IMR-90 (cell line): ENCODE data around the gene CTCF. TPM values are rescaled to one million over a fixed set of nuclear protein-coding genes. Genes with fewer than 3 reads are reported as not detected.

ENCODE experiments used
- ATAC-seq: fragments of 200-7000 bp; cut with Tn5 transposase; 2 replicates; pipeline ENCODE4 v1.9.1; 2020; ENCODE audit warnings: low read depth, mild to moderate bottlenecking, moderate library complexity
- BruUV-seq: library from RNA; stranded (reverse); fragments of 400-500 nt; replicated peaks from 2 replicates; lab custom pipeline; 2021; lab: Mats Ljungman, UMichigan
- CTCF ChIA-PET: fragments of 300-600 bp; formaldehyde crosslinking; extraction: SDS; loops from one replicate; lab custom pipeline; 2021; ENCODE audit warnings: antibody characterized with exemption; lab: Yijun Ruan, JAX
- POLR2A ChIA-PET: fragments of 300-600 bp; sonication (Branson Sonifier 250); formaldehyde crosslinking; loops from one replicate; lab custom pipeline; 2022; ENCODE audit warnings: antibody characterized with exemption; ENCODE audit not compliant: unreplicated experiment; lab: Charles Lee
- DNase-seq: peaks from one replicate; pipeline ENCODE4 v3.0.0; 2013
- H2AFZ ChIP-seq: replicated peaks from 2 replicates; pipeline ENCODE3; 2013; ENCODE audit warnings: low read length, mild to moderate bottlenecking; ENCODE audit not compliant: poor library complexity
- H2AK5ac ChIP-seq: 2 replicates; pipeline ENCODE4 v1.6.1; 2013; ENCODE audit warnings: low read depth, low read length, inconsistent platforms
- H2AK9ac ChIP-seq: replicated peaks from 2 replicates; pipeline ENCODE3; 2013; ENCODE audit warnings: mild to moderate bottlenecking, low read depth, low read length, moderate library complexity; ENCODE audit not compliant: poor library complexity
- H2BK120ac ChIP-seq: 2 replicates; pipeline ENCODE4 v1.6.1; 2013; ENCODE audit warnings: low read depth, low read length, inconsistent platforms
- H2BK15ac ChIP-seq: 3 replicates; pipeline ENCODE4 v1.6.1; 2013; ENCODE audit warnings: low read depth, low read length, inconsistent platforms
- H2BK20ac ChIP-seq: 2 replicates; pipeline ENCODE4 v1.6.1; 2013; ENCODE audit warnings: low read depth, mild to moderate bottlenecking, inconsistent platforms, low read length, moderate library complexity
- H2BK5ac ChIP-seq: 2 replicates; pipeline ENCODE4 v1.6.1; 2013; ENCODE audit warnings: mild to moderate bottlenecking, low read depth, low read length, inconsistent platforms; ENCODE audit not compliant: poor library complexity, severe bottlenecking
- H3K14ac ChIP-seq: replicated peaks from 2 replicates; pipeline ENCODE4 v1.6.1; 2013; ENCODE audit warnings: low read depth, low read length, inconsistent platforms
- H3K18ac ChIP-seq: 2 replicates; pipeline ENCODE4 v1.6.1; 2013; ENCODE audit warnings: low read depth, low read length, control low read depth
- H3K23ac ChIP-seq: 2 replicates; pipeline ENCODE4 v1.6.1; 2013; ENCODE audit warnings: low read depth, low read length, inconsistent platforms
- H3K27ac ChIP-seq: 2 replicates; pipeline ENCODE4 v1.5.1; 2013; ENCODE audit warnings: mild to moderate bottlenecking, control low read depth, low read length; ENCODE audit not compliant: insufficient read depth
- H3K27me3 ChIP-seq: 2 replicates; pipeline ENCODE4 v1.6.1; 2013; ENCODE audit warnings: low read length; ENCODE audit not compliant: control insufficient read depth, insufficient read depth
- H3K36me3 ChIP-seq: 2 replicates; pipeline ENCODE4 v1.6.1; 2013; ENCODE audit warnings: low read length, mixed read lengths; ENCODE audit not compliant: control insufficient read depth, insufficient read depth
- H3K4ac ChIP-seq: 2 replicates; pipeline ENCODE4 v1.6.1; 2013; ENCODE audit warnings: low read depth, low read length, inconsistent platforms
- H3K4me1 ChIP-seq: 2 replicates; pipeline ENCODE4 v1.6.1; 2013; ENCODE audit warnings: low read length, mixed read lengths; ENCODE audit not compliant: control insufficient read depth, insufficient read depth
- H3K4me2 ChIP-seq: 2 replicates; pipeline ENCODE4 v1.6.1; 2013; ENCODE audit warnings: low read depth, mild to moderate bottlenecking, control low read depth, low read length, moderate library complexity
- H3K4me3 ChIP-seq: 2 replicates; pipeline ENCODE4 v1.5.1; 2013; ENCODE audit warnings: low read depth, mild to moderate bottlenecking, control low read depth, low read length, moderate library complexity; ENCODE audit not compliant: insufficient read depth
- H3K56ac ChIP-seq: 2 replicates; pipeline ENCODE4 v1.6.1; 2013; ENCODE audit warnings: low read length, inconsistent platforms; ENCODE audit not compliant: insufficient read depth; ENCODE audit errors: extremely low read depth
- H3K79me1 ChIP-seq, 2 experiments: 2 replicates each; pipeline ENCODE4 v1.6.1; 2013; ENCODE audit warnings: low read length in 2 of 2, inconsistent platforms in 1 of 2, low read depth in 1 of 2
- H3K9ac ChIP-seq: 2 replicates; pipeline ENCODE4 v1.6.1; 2013; ENCODE audit warnings: low read depth, low read length, control low read depth
- H3K9me1 ChIP-seq: 2 replicates; pipeline ENCODE4 v1.6.1; 2013; ENCODE audit warnings: low read length, inconsistent platforms; ENCODE audit not compliant: insufficient read depth
- H3K9me3 ChIP-seq: 2 replicates; pipeline ENCODE4 v1.6.1; 2013; ENCODE audit warnings: low read length; ENCODE audit not compliant: control insufficient read depth, insufficient read depth
- H4K20me1 ChIP-seq: 2 replicates; pipeline ENCODE4 v1.6.1; 2013; ENCODE audit warnings: low read length, inconsistent platforms; ENCODE audit not compliant: insufficient read depth
- H4K5ac ChIP-seq: 2 replicates; pipeline ENCODE4 v1.6.1; 2013; ENCODE audit warnings: mild to moderate bottlenecking, low read depth, low read length, control low read depth
- H4K8ac ChIP-seq, 2 experiments: 2 replicates each; pipeline ENCODE4 v1.6.1; 2013; ENCODE audit warnings: low read depth in 2 of 2, low read length in 2 of 2, control low read depth in 1 of 2, inconsistent platforms in 1 of 2
- H4K91ac ChIP-seq: 2 replicates; pipeline ENCODE4 v1.6.1; 2013; ENCODE audit warnings: low read depth, low read length, inconsistent platforms; ENCODE audit not compliant: insufficient read depth
- CEBPB ChIP-seq: IDR thresholded peaks from 2 replicates; pipeline ENCODE4 v1.6.1; 2012; ENCODE audit warnings: low read depth, low read length, improper control_type of control experiment
- CHD1 ChIP-seq: IDR thresholded peaks from 2 replicates; pipeline ENCODE4 v1.6.1; 2012; ENCODE audit warnings: low read depth, low read length, improper control_type of control experiment
- ELK1 ChIP-seq: fragments of 150-350 bp; IDR thresholded peaks from 2 replicates; pipeline ENCODE4 v1.6.1; 2016; ENCODE audit warnings: low read depth, mild to moderate bottlenecking, low read length, moderate library complexity, borderline replicate concordance
- FOS ChIP-seq: fragments of 150-350 bp; IDR thresholded peaks from 2 replicates; pipeline ENCODE4 v1.6.1; 2016; ENCODE audit warnings: low read depth, low read length
- MAFK ChIP-seq: IDR thresholded peaks from 2 replicates; pipeline ENCODE4 v1.6.1; 2012; ENCODE audit warnings: low read depth, low read length, improper control_type of control experiment
- MAZ ChIP-seq: IDR thresholded peaks from 2 replicates; pipeline ENCODE4 v1.6.1; 2012; ENCODE audit warnings: low read depth, mild to moderate bottlenecking, low read length, improper control_type of control experiment, moderate library complexity, borderline replicate concordance
- MXI1 ChIP-seq: IDR thresholded peaks from 2 replicates; pipeline ENCODE4 v1.6.1; 2012; ENCODE audit warnings: low read depth, mild to moderate bottlenecking, low read length, moderate library complexity, borderline replicate concordance
- NFE2L2 ChIP-seq: fragments of 150-350 bp; IDR thresholded peaks from 2 replicates; pipeline ENCODE4 v1.6.1; 2016; ENCODE audit warnings: low read depth, mild to moderate bottlenecking, low read length
- POLR2A ChIP-seq: IDR thresholded peaks from 2 replicates; pipeline ENCODE4 v1.6.1; 2012; ENCODE audit warnings: mild to moderate bottlenecking, low read depth, low read length
- RAD21 ChIP-seq: IDR thresholded peaks from 2 replicates; pipeline ENCODE4 v1.6.1; 2012; ENCODE audit warnings: low read length, improper control_type of control experiment
- RCOR1 ChIP-seq: IDR thresholded peaks from 2 replicates; pipeline ENCODE4 v1.6.1; 2012; ENCODE audit warnings: mild to moderate bottlenecking, low read length, improper control_type of control experiment; ENCODE audit not compliant: insufficient replicate concordance
- SMC3 ChIP-seq: fragments of 150-350 bp; IDR thresholded peaks from 2 replicates; pipeline ENCODE4 v1.6.1; 2016; ENCODE audit warnings: low read depth, mild to moderate bottlenecking, antibody characterized with exemption, low read length, moderate library complexity
- USF2 ChIP-seq: fragments of 150-350 bp; IDR thresholded peaks from 2 replicates; pipeline ENCODE4 v1.6.1; 2017; ENCODE audit warnings: mild to moderate bottlenecking, antibody characterized with exemption, low read length, low read depth
- WGBS, 2 experiments: methylation state at CpG; one replicate each; pipeline versions ENCODE4 v1.1.5 to v1.1.7; 2013; ENCODE audit warnings: missing lambda C conversion rate in 2 of 2; ENCODE audit not compliant: insufficient read length in 1 of 2; ENCODE audit errors: extremely low coverage in 2 of 2; 5-methylcytosine and 5-hydroxymethylcytosine counted together
- dilution Hi-C: fragments of 300-500 bp; cut with HindIII; formaldehyde crosslinking; loops from one replicate; pipeline ENCODE4 v1.14.3; 2018; ENCODE audit warnings: low sequenced_read_pairs; ENCODE audit not compliant: unreplicated experiment
- in situ Hi-C: fragments of 300-500 bp; cut with MboI; formaldehyde crosslinking; loops from 3 replicates; pipeline ENCODE4 v1.14.3; 2019; ENCODE audit warnings: low sequenced_read_pairs, inconsistent platforms, mixed read lengths
- intact Hi-C: fragments of 100-400 bp; cut with micrococcal nuclease; formaldehyde crosslinking; loops from 2 replicates; pipeline ENCODE4 v1.10.0; 2022
- polyA plus RNA-seq, 3 experiments: library from polyadenylated mRNA; depleted of rRNA; stranded (reverse); fragments of >200 nt; gene quantifications; 2 replicates each; pipeline ENCODE4 v1.2.3, GENCODE V29; 2012; ENCODE audit warnings: low replicate concordance in 1 of 3
- total RNA-seq: library from RNA; depleted of rRNA; stranded (reverse); fragments of >200 nt; gene quantifications from 2 replicates; pipeline ENCODE4 v1.2.3, GENCODE V29; 2012

Gene CTCF
- total and polyA plus RNA-seq, 2 of the 4 experiments (the other 2 are of a cell fraction) = 16.1 to 22.8 TPM

- H3K18ac ChIP-seq = no peak overlapping the region
- H3K9ac ChIP-seq = no peak overlapping the region
- peaks cover 9% of the 10 kb centered on the region; the same call in 1 of the 2 replicates for H3K4me1 ChIP-seq
- H2AK5ac ChIP-seq = no peak overlapping the region
- in situ Hi-C loops (no loop called here), dilution Hi-C loops (no loop called here), intact Hi-C loops (no loop called here)
- no peak overlapping the region for H2BK5ac ChIP-seq
- no peak overlapping the region for H4K91ac ChIP-seq
- no peak for DNase-seq
- H3K4me3 ChIP-seq = no peak overlapping the region
- TF ChIP-seq USF2 (no peak), CHD1 (no peak), MXI1 (no peak), SMC3 (no peak), POLR2A (no peak), FOS (no peak), ELK1 (no peak), MAZ (no peak), MAFK (no peak), RAD21 (no peak), CEBPB (no peak), RCOR1 (no peak), NFE2L2 (no peak)
- H3K36me3 ChIP-seq = 0 out of 2 replicates have a peak, but pooled peaks cover 1% of the 10 kb centered on the region
- no peak overlapping the region for H3K27ac ChIP-seq
- H2AK9ac ChIP-seq = no peak overlapping the region
- H2BK120ac ChIP-seq = no peak overlapping the region
- H4K20me1 ChIP-seq = peaks cover 14% of the 10 kb centered on the region
- H4K8ac ChIP-seq = no peak overlapping the region
- POLR2A ChIA-PET = no interaction called here
- WGBS, 2 experiments = no CpG with 5 or more reads among the region's 9 CpGs
- H3K23ac ChIP-seq = no peak overlapping the region
- BruUV-seq = no TSS peak
- CTCF ChIA-PET = interaction anchor here (1.1 kb wide), 1 partner anchor 11 kb away, joined by 4 read pairs; the partner anchor contains the start of gene CARMIL2
- no peak overlapping the region for H2BK15ac ChIP-seq
- H3K56ac ChIP-seq = no peak overlapping the region
- peaks cover 6 to 20% of the 10 kb centered on the region in 2 experiments; a peak in 3 of 4 replicates for H3K79me1 ChIP-seq
- no peaks in the 10 kb centered on the region for H3K9me3 ChIP-seq
- H3K9me1 ChIP-seq = peaks cover 7% of the 10 kb centered on the region
- H3K14ac ChIP-seq = no peak overlapping the region
- H4K5ac ChIP-seq = no peak overlapping the region
- peaks cover 11% of the 10 kb centered on the region for H3K27me3 ChIP-seq
- H2BK20ac ChIP-seq = no peak overlapping the region
- no peak overlapping the region for H3K4me2 ChIP-seq
- H2AFZ ChIP-seq = no peak overlapping the region
- no peak overlapping the region for H3K4ac ChIP-seq
- no peak for ATAC-seq
Observed at GRCh38 chr16:67656344-67657016, 94.2 kb downstream of the CTCF start.
